GM21367 (cell line): Measurements from ENCODE around the gene PIWIL4.
"Not testable (repeated sequence)": the region's sequence is repeated elsewhere in the genome, so short reads cannot be mapped to it uniquely, and the experiment has no call there.

ENCODE experiments used
- ATAC-seq: cut with Tn5 transposase; IDR thresholded peaks from one replicate; pipeline ENCODE4 v1.9.1; 2021; ENCODE audit not compliant: unreplicated experiment

PIWIL4 gene

GRCh38 chr11:94632356-94632755, 65.2 kb downstream of the PIWIL4 start:
- ATAC-seq = no peak

DNA sequence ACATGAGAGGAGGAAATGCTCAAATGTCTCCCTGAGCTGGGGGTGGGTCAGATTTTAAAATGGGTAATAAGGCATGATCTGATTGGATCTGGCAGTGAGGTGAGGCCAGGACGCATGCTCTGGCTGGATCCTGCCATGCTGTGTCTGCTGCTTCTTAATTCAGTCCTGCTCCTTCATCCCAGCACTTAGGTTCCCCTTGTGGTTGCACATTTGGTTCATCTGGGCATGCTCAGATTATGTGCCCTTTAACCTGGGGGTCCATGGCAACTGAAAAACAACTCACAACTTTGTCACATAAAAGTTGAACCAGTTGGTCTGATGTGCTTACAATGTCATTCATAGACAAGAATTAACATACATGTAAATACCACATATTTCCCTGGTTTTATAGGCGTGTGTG, 67.9 kb downstream of the PIWIL4 start:
- no peak for ATAC-seq

- no peak for ATAC-seq
These were observed 69.3 kb downstream of the PIWIL4 start for GRCh38 chr11:94636388-94636949.

DNA sequence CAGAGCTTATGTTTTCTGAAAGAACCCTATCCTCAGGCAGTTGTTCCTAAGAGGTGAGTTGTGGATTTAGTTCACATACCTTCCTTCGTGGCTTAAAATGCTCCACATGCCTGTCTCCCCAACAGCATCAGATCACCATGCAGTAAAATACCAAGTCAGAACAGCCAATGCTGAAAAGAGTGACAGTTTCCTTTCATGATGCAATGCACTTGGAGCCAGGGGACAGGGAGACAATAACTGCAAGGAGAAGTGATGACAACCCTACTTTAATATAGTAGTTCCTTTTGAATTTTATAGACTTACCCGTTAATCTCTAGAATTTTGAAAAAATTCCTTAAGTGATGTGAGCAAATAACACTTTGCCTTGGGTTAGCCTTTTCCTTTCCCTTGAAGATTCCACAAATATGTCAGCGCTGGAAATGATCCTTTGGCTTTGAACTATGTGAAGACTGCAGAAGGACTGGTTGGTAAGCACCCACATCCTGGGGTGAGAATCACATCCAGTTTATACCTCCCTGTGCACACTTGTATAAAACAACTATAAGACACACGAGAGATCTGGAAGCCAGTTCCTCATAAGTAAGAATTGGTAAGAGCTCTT, 71.2 kb downstream of the PIWIL4 start:
- no peak for ATAC-seq

DNA sequence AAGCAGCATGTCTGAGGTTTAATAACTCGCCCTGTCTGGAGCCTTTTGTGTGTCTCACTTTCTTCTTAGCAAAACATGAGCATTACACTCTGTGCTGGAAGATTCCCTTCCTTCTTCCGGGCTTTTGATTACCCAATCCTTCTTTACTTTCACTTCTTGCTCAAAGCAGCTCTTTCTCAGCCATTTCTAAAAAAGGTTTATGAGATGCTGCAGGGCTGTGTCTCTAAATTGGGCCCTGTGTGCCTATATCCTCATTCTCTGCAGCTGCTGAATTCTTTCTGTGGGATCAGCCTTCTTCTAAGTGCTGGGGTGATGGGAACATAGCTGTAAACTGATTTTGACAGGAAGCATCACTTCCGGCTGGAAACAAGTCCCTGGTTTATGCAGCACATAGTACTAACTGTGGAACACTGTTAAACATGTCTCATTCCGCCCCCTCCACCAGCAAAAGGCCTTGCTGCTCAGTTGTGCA, 71.8 kb downstream of the PIWIL4 start:
- ATAC-seq = no peak

- no peak for ATAC-seq
These were observed 72.9 kb downstream of the PIWIL4 start for GRCh38 chr11:94639901-94640721.

- ATAC-seq = no peak
These were observed 74.1 kb downstream of the PIWIL4 start for GRCh38 chr11:94641167-94641761.

DNA sequence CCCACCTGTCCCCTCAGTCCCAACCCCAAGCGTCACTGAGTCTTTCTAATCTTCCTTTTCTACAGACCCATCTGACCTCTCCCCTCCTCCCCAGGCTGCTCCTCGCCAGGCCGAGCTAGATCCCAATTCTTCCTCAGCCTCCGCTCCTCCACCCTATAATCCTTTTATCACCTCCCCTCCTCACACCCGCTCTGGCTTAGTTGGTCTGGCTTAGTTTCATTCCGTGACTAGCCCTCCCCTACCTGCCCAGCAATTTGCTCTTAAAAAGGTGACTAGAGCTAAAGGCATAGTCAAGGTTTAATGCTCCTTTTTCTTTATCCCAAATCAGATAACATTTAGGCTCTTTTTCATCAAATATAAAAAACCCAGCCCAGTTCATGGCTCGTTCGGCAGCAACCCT, 76.0 kb downstream of the PIWIL4 start:
- not testable (repeated sequence) for ATAC-seq

DNA sequence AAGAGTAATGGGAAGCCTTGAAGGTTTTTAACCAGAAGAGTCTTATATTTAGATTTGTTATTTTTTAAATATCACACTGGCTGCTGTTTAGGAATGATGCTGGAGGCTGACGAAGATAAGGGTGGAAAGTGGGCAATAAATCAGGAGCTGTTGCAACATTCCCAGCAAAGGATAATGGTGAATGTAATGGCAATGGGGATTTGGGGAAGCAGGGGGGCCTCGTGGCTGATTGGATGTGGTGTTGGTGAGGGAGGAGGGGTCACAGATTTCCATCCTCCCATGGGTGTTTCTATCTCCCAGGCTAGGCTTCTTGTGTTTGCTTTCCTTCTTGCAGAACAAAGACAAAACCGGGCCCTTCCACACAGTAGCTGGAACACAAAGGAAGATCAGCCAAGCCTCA, 80.8 kb downstream of the PIWIL4 start:
- ATAC-seq = no peak

- ATAC-seq = no peak
These were observed 81.6 kb downstream of the PIWIL4 start for GRCh38 chr11:94648789-94649188.

DNA sequence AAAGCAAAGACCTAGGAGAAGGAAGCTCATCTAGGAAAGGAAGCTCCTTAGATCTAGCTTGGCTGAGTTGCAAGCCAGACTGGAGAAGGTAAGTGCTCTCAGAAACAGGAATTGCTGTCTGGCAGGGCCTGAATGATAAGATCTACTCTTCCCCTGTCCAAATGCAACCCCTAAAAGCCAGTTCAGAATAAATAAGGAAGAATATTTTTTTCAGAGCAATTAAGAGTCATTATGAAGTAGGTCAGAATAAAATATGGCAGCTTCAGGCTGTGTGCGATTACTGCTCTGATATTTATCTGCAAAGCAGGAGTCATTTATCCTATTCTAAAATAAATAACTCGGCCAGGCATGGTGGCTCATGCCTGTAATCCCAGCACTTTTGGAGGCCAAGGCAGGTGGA, 82.1 kb downstream of the PIWIL4 start:
- ATAC-seq = no peak

GRCh38 chr11:94649964-94650623, 82.9 kb downstream of the PIWIL4 start:
- no peak for ATAC-seq

- ATAC-seq = no peak
These were observed 83.6 kb downstream of the PIWIL4 start for GRCh38 chr11:94650756-94651155.

GRCh38 chr11:94652735-94653284, 85.6 kb downstream of the PIWIL4 start:
- ATAC-seq = no peak

DNA sequence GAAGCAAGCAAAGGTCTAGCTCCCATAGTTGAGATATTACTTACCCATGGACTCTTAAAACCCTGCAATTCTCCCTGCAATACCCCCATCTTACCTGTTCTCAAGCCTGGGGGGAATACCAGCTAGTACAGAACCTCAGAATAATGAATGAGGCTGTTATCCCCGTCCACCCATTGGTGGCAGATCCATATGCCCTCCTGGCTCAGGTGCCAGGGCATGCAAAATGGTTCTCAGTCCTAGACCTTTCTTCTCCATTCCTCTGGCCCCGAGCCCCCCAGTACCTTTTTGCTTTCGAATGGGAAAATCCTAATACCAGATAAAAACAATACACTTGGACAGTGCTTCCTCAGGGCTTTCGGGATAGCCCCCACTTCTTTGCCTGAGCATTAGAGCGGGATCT, 86.4 kb downstream of the PIWIL4 start:
- ATAC-seq = no peak

GRCh38 chr11:94654201-94654600, 87.0 kb downstream of the PIWIL4 start:
- ATAC-seq = no peak

- no peak for ATAC-seq
These were observed 88.1 kb downstream of the PIWIL4 start for GRCh38 chr11:94655291-94655690.

DNA sequence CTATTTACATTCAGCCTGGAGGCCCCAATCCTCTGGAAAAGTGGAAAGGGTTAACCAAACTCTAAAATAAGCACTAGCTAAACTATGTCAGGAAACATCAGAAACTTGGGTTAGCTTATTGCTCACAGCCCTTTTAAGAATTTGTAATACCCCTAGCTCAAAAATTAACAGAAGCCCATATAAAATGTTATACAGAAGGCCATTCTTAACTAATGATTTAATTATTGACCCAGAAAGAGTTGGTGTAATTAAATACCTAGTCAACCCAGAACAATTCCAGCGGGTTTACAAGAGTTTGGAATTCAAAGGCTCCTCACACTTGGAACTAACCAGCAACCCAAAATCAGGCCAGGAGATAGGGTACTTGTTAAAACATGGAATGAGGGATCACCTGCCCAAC, 88.8 kb downstream of the PIWIL4 start:
- ATAC-seq = no peak

DNA sequence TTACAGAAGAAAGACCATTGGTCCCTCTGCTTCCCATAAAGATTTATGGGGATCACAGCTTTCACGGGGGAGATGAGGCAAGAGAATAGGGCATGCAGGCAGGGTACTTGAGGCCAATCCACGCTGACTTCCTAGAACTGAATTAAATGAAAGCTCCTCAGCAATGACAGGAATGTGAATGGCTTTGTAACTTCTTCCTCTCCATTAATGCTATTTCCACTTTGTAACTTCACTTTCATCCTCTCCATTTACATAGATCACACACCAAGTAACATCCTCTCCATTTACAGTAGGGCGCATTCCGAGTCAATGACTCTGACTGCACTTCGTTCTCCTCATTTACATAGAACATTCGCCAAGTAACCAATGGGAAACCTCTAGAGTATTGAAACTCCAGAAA, 89.8 kb downstream of the PIWIL4 start:
- no peak for ATAC-seq

DNA sequence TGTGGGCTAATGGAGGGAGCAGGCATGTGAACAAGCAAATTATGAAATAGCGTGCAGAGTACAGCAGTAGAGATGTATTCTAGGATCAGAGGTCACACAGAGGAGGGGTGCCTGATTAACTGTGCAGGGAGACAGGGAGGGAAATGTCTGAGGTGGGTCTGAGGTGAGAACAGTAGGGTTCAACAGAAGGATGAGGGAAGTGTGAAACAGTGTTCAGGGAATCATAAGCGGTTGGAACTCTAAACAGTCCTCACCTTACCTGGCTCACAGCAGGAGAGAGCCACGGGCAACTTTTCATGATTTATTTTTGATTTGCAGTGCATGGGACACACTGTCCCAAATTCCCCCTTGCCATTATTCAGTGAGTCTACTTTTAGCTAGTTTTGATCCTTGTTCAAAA, 90.5 kb downstream of the PIWIL4 start:
- ATAC-seq = no peak

DNA sequence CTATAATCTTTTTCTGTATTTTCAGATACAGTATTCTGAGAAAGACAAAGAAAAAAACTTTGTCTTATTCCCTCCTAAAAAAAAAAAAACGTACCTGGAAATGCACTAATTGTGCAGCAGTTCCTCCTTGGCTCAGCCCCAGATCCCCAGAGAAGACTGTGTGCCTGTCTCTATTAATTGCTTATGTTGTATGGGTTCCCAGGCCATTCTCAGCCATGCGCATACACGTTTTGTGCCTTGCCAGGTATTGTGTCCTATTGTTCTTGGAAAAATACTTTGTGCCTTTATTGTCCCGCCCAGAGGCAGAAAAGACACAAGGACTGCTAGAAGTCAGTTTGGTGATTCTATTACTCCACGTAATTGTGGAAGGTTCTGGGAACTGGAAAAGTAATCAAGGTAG, 91.2 kb downstream of the PIWIL4 start:
- no peak for ATAC-seq
